Activated T-cell treated with anti-CD3 and anti-CD28 coated beads for 4 hours (primary cell): ENCODE data around the gene DYNC1H1.

Experiments
- DNase-seq: peaks from one replicate; pipeline ENCODE4 v3.0.0-alpha.2; 2020

Gene DYNC1H1

GRCh38 chr14:101945171-101945570 lies 19.2 kb upstream of the DYNC1H1 start:
- no peak for DNase-seq

GRCh38 chr14:101947577-101947903 lies 16.8 kb upstream of the DYNC1H1 start:
- DNase-seq: no peak

- peak; percentile 99 for DNase-seq
Measured at GRCh38 chr14:101947904-101948665, 16.3 kb upstream of the DYNC1H1 start.

GRCh38 chr14:101948666-101949216 lies 15.6 kb upstream of the DYNC1H1 start:
- no peak for DNase-seq

GRCh38 chr14:101950100-101950499 lies 14.3 kb upstream of the DYNC1H1 start:
- no peak for DNase-seq

- no peak for DNase-seq
Measured at GRCh38 chr14:101950516-101951215, 13.7 kb upstream of the DYNC1H1 start.

- DNase-seq: no peak
Measured at GRCh38 chr14:101953151-101953550, 11.2 kb upstream of the DYNC1H1 start.

- DNase-seq: no peak
Measured at GRCh38 chr14:101954501-101954900, 9.9 kb upstream of the DYNC1H1 start.

GRCh38 chr14:101955695-101956161 lies 8.6 kb upstream of the DYNC1H1 start:
- no peak for DNase-seq

- DNase-seq: no peak
Measured at GRCh38 chr14:101956179-101956885, 8.0 kb upstream of the DYNC1H1 start.

GRCh38 chr14:101957406-101958234 lies 6.8 kb upstream of the DYNC1H1 start:
- no peak for DNase-seq

GRCh38 chr14:101958418-101959180 lies 5.8 kb upstream of the DYNC1H1 start:
- DNase-seq: no peak

- no peak for DNase-seq
Measured at GRCh38 chr14:101959277-101959676, 5.1 kb upstream of the DYNC1H1 start.

GRCh38 chr14:101960225-101960624 lies 4.1 kb upstream of the DYNC1H1 start:
- DNase-seq: no peak

- peak; percentile 65 for DNase-seq
Measured at GRCh38 chr14:101961011-101961721, 3.2 kb upstream of the DYNC1H1 start.

- no peak for DNase-seq
Measured at GRCh38 chr14:101961746-101962502, 2.4 kb upstream of the DYNC1H1 start.

- DNase-seq: no peak
Measured at GRCh38 chr14:101962503-101962874, 1.9 kb upstream of the DYNC1H1 start.

- DNase-seq: no peak
Measured at GRCh38 chr14:101963052-101963451, 1.3 kb upstream of the DYNC1H1 start.

GRCh38 chr14:101963656-101964296 lies 597 bp upstream of the DYNC1H1 start:
- DNase-seq: no peak

GRCh38 chr14:101965181-101965544 lies 790 bp downstream of the DYNC1H1 start:
- peak; percentile 28 for DNase-seq
